ENCODE data around the gene RPGRIP1.
"Not testable (repeated sequence)": the region's sequence is repeated elsewhere in the genome, so short reads cannot be mapped to it uniquely, and the experiment has no call there.

RPGRIP1 gene

GRCh38 chr14:21245813-21246212, 34.1 kb upstream of the RPGRIP1 start:
- H3K4me3 ChIP-seq (ENCODE audit: insufficient read depth, low read depth, low read length, poor library complexity, severe bottlenecking): no peak overlapping the region
- no peak for DNase-seq
- H3K27me3 ChIP-seq (replicated peaks; ENCODE audit: control insufficient read depth, insufficient read depth, low read length, poor library complexity, severe bottlenecking): no peaks in the 10 kb centered on the region
- H3K36me3 ChIP-seq (ENCODE audit: control insufficient read depth, insufficient read depth, low read length): peaks cover 33% of the 10 kb centered on the region
- no peaks in the 10 kb centered on the region for H3K9me3 ChIP-seq (ENCODE audit: control insufficient read depth, low read length)
- H3K4me1 ChIP-seq (ENCODE audit: control insufficient read depth, insufficient read depth, low read length, poor library complexity, severe bottlenecking): peaks cover 5% of the 10 kb centered on the region
- H3K27ac ChIP-seq (ENCODE audit: insufficient read depth, low read length, poor library complexity, severe bottlenecking): no peak overlapping the region

GRCh38 chr14:21248338-21248737, 31.5 kb upstream of the RPGRIP1 start:
- Histone ChIP-seq H3K27me3 (replicated peaks; ENCODE audit: control insufficient read depth, insufficient read depth, low read length, poor library complexity, severe bottlenecking) (no peaks in the 10 kb centered on the region), H3K36me3 (ENCODE audit: control insufficient read depth, insufficient read depth, low read length) (peaks cover 49% of the 10 kb centered on the region)

GRCh38 chr14:21248739-21249411, 31.0 kb upstream of the RPGRIP1 start:
- no peaks in the 10 kb centered on the region for H3K9me3 ChIP-seq (ENCODE audit: control insufficient read depth, low read length)
- no peaks in the 10 kb centered on the region for H3K27me3 ChIP-seq (replicated peaks; ENCODE audit: control insufficient read depth, insufficient read depth, low read length, poor library complexity, severe bottlenecking)
- DNase-seq: no peak
- peaks cover 52% of the 10 kb centered on the region for H3K36me3 ChIP-seq (ENCODE audit: control insufficient read depth, insufficient read depth, low read length)
- H3K4me3 ChIP-seq (ENCODE audit: insufficient read depth, low read depth, low read length, poor library complexity, severe bottlenecking): no peak overlapping the region
- no peak overlapping the region for H3K27ac ChIP-seq (ENCODE audit: insufficient read depth, low read length, poor library complexity, severe bottlenecking)
- H3K4me1 ChIP-seq (ENCODE audit: control insufficient read depth, insufficient read depth, low read length, poor library complexity, severe bottlenecking): peaks cover 3% of the 10 kb centered on the region

More at GRCh38 chr14:21248338-21248737, 31.5 kb upstream of the RPGRIP1 start:
- H3K9me3 ChIP-seq (ENCODE audit: control insufficient read depth, low read length): no peaks in the 10 kb centered on the region
- H3K4me1 ChIP-seq (ENCODE audit: control insufficient read depth, insufficient read depth, low read length, poor library complexity, severe bottlenecking): peaks cover 2% of the 10 kb centered on the region
- no peak overlapping the region for H3K4me3 ChIP-seq (ENCODE audit: insufficient read depth, low read depth, low read length, poor library complexity, severe bottlenecking)
- no peak for DNase-seq
- H3K27ac ChIP-seq (ENCODE audit: insufficient read depth, low read length, poor library complexity, severe bottlenecking): no peak overlapping the region

- Histone ChIP-seq H3K9me3 (ENCODE audit: control insufficient read depth, low read length) (no peaks in the 10 kb centered on the region), H3K4me1 (ENCODE audit: control insufficient read depth, insufficient read depth, low read length, poor library complexity, severe bottlenecking) (peaks cover 20% of the 10 kb centered on the region), H3K27ac (ENCODE audit: insufficient read depth, low read length, poor library complexity, severe bottlenecking) (no peak overlapping the region), H3K4me3 (ENCODE audit: insufficient read depth, low read depth, low read length, poor library complexity, severe bottlenecking) (no peak overlapping the region), H3K36me3 (ENCODE audit: control insufficient read depth, insufficient read depth, low read length) (peaks cover 62% of the 10 kb centered on the region), H3K27me3 (replicated peaks; ENCODE audit: control insufficient read depth, insufficient read depth, low read length, poor library complexity, severe bottlenecking) (no peaks in the 10 kb centered on the region)
- no peak for DNase-seq
These were observed 28.7 kb upstream of the RPGRIP1 start for GRCh38 chr14:21251215-21251614.

GRCh38 chr14:21252149-21252548, 27.7 kb upstream of the RPGRIP1 start:
- no peaks in the 10 kb centered on the region for H3K27me3 ChIP-seq (replicated peaks; ENCODE audit: control insufficient read depth, insufficient read depth, low read length, poor library complexity, severe bottlenecking)
- no peak for DNase-seq
- H3K27ac ChIP-seq (ENCODE audit: insufficient read depth, low read length, poor library complexity, severe bottlenecking): no peak overlapping the region
- peaks cover 28% of the 10 kb centered on the region for H3K4me1 ChIP-seq (ENCODE audit: control insufficient read depth, insufficient read depth, low read length, poor library complexity, severe bottlenecking)
- peaks cover 67% of the 10 kb centered on the region for H3K36me3 ChIP-seq (ENCODE audit: control insufficient read depth, insufficient read depth, low read length)
- H3K4me3 ChIP-seq (ENCODE audit: insufficient read depth, low read depth, low read length, poor library complexity, severe bottlenecking): no peak overlapping the region
- no peaks in the 10 kb centered on the region for H3K9me3 ChIP-seq (ENCODE audit: control insufficient read depth, low read length)

- Histone ChIP-seq H3K4me3 (ENCODE audit: insufficient read depth, low read depth, low read length, poor library complexity, severe bottlenecking) (no peak overlapping the region), H3K27ac (ENCODE audit: insufficient read depth, low read length, poor library complexity, severe bottlenecking) (no peak overlapping the region), H3K27me3 (replicated peaks; ENCODE audit: control insufficient read depth, insufficient read depth, low read length, poor library complexity, severe bottlenecking) (no peaks in the 10 kb centered on the region), H3K9me3 (ENCODE audit: control insufficient read depth, low read length) (no peaks in the 10 kb centered on the region), H3K4me1 (ENCODE audit: control insufficient read depth, insufficient read depth, low read length, poor library complexity, severe bottlenecking) (peaks cover 48% of the 10 kb centered on the region), H3K36me3 (ENCODE audit: control insufficient read depth, insufficient read depth, low read length) (peaks cover 58% of the 10 kb centered on the region)
- DNase-seq: no peak
These were observed 24.3 kb upstream of the RPGRIP1 start for GRCh38 chr14:21255385-21256101.

- Histone ChIP-seq H3K36me3 (ENCODE audit: control insufficient read depth, insufficient read depth, low read length) (peaks cover 52% of the 10 kb centered on the region), H3K4me1 (ENCODE audit: control insufficient read depth, insufficient read depth, low read length, poor library complexity, severe bottlenecking) (peaks cover 49% of the 10 kb centered on the region)
- DNase-seq; H3K9me3 ChIP-seq (ENCODE audit: control insufficient read depth, low read length); H3K27me3 ChIP-seq (replicated peaks; ENCODE audit: control insufficient read depth, insufficient read depth, low read length, poor library complexity, severe bottlenecking); H3K27ac ChIP-seq (ENCODE audit: insufficient read depth, low read length, poor library complexity, severe bottlenecking); H3K4me3 ChIP-seq (ENCODE audit: insufficient read depth, low read depth, low read length, poor library complexity, severe bottlenecking): not testable (repeated sequence)
These were observed 23.8 kb upstream of the RPGRIP1 start for GRCh38 chr14:21256102-21256447.

- peaks cover 55% of the 10 kb centered on the region for H3K36me3 ChIP-seq (ENCODE audit: control insufficient read depth, insufficient read depth, low read length)
- no peak for DNase-seq
- peaks cover 56% of the 10 kb centered on the region for H3K4me1 ChIP-seq (ENCODE audit: control insufficient read depth, insufficient read depth, low read length, poor library complexity, severe bottlenecking)
- no peaks in the 10 kb centered on the region for H3K9me3 ChIP-seq (ENCODE audit: control insufficient read depth, low read length)
- peak overlapping the region; percentile 16 for H3K4me3 ChIP-seq (ENCODE audit: insufficient read depth, low read depth, low read length, poor library complexity, severe bottlenecking)
- H3K27me3 ChIP-seq (replicated peaks; ENCODE audit: control insufficient read depth, insufficient read depth, low read length, poor library complexity, severe bottlenecking): no peaks in the 10 kb centered on the region
- peak overlapping the region; percentile 13 for H3K27ac ChIP-seq (ENCODE audit: insufficient read depth, low read length, poor library complexity, severe bottlenecking)
These were observed 23.1 kb upstream of the RPGRIP1 start for GRCh38 chr14:21256539-21257393.

- DNase-seq: no peak
- peaks cover 63% of the 10 kb centered on the region for H3K4me1 ChIP-seq (ENCODE audit: control insufficient read depth, insufficient read depth, low read length, poor library complexity, severe bottlenecking)
- H3K36me3 ChIP-seq (ENCODE audit: control insufficient read depth, insufficient read depth, low read length): peaks cover 56% of the 10 kb centered on the region
- no peaks in the 10 kb centered on the region for H3K27me3 ChIP-seq (replicated peaks; ENCODE audit: control insufficient read depth, insufficient read depth, low read length, poor library complexity, severe bottlenecking)
- H3K4me3 ChIP-seq (ENCODE audit: insufficient read depth, low read depth, low read length, poor library complexity, severe bottlenecking): no peak overlapping the region
- H3K27ac ChIP-seq (ENCODE audit: insufficient read depth, low read length, poor library complexity, severe bottlenecking): peak overlapping the region; percentile 17
- H3K9me3 ChIP-seq (ENCODE audit: control insufficient read depth, low read length): no peaks in the 10 kb centered on the region
These were observed 22.4 kb upstream of the RPGRIP1 start for GRCh38 chr14:21257394-21257909.

Data from effector memory CD4-positive, alpha-beta T cell (primary cell).